Measurements from ENCODE around the gene PTPN1. TPM values are rescaled to one million over a fixed set of nuclear protein-coding genes. Genes with fewer than 3 reads are reported as not detected.
A peak's percentile ranks its signal among the peaks of the same experiment; 100 is the strongest.

Gene PTPN1
- total and polyA plus RNA-seq, 2 donors (not counting 3 experiments of a cell fraction or from before 2014, with no cell fraction given), result 41.1 to 64.3 TPM

DNA sequence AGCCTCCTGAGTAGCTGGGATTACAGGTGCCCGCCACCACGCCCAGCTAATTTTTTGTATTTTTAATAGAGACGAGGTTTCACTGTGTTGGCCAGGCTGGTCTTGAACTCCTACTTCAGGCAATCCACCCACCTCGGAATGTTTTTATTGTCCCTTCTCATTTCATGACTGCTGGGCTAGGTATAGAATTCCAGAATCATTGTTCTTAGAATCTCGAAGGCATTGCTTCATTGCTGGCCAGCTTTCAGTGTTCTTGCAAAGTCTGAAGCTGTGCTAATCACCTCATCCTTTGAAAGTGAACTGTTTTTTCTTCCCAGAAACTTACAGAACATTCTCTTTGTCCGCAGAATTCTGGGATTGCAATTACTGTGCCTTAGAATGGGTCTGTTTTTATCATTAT, 49.0 kb downstream of the PTPN1 start:
- Histone ChIP-seq H3K27me3 (ENCODE audit: control insufficient read depth in 2 of 2, insufficient read depth in 2 of 2, low read length in 2 of 2) (no peaks in the 10 kb centered on the region), H4K20me1 (replicated peaks; ENCODE audit: control insufficient read depth, extremely low read depth, insufficient read depth, low read length) (no peaks in the 10 kb centered on the region), H3K4me1 (ENCODE audit: control insufficient read depth, extremely low read depth, insufficient read depth, low read length) (peaks cover 47% of the 10 kb centered on the region), H3K9ac (replicated peaks; ENCODE audit: extremely low read depth, insufficient read depth, low read length) (no peak overlapping the region), H3K79me2 (ENCODE audit: control insufficient read depth, insufficient read depth, low read length) (peaks cover 64% of the 10 kb centered on the region), H3K9me3 (replicated peaks; ENCODE audit: control insufficient read depth, insufficient read depth, low read length) (no peaks in the 10 kb centered on the region), H3K27ac (ENCODE audit: insufficient read depth, low read depth, low read length) (peak overlapping the region; percentile 56), H3K36me3 (ENCODE audit: control insufficient read depth in 2 of 2, extremely low read depth in 1 of 2, insufficient read depth in 2 of 2, low read length in 2 of 2) (peaks cover 5 to 7% of the 10 kb centered on the region in 2 experiments), H3K4me3 (replicated peaks in 1 of 3; ENCODE audit: insufficient read depth in 1 of 3, low read depth in 1 of 3, low read length in 3 of 3) (no peak overlapping the region), H3K4me2 (ENCODE audit: insufficient read depth, low read length) (no peak overlapping the region), H3K9me1 (replicated peaks; ENCODE audit: control insufficient read depth, extremely low read depth, insufficient read depth, low read length) (no peaks in the 10 kb centered on the region), H2AFZ (ENCODE audit: low read depth, low read length) (no peak overlapping the region)
- POLR2A ChIA-PET, result no interaction called here
- DNase-seq (ENCODE audit: low read depth, low spot score) (no peak), FAIRE-seq (no peak)
- BruUV-seq (replicated peaks), result no TSS peak
- CTCF ChIA-PET, result interaction anchor here (1.9 to 11.7 kb wide), 2 partner anchors 18 to 45 kb away, joined by 10 to 99 read pairs; no protein-coding TSS in a partner anchor
- dilution Hi-C loops (cut with MboI; ENCODE audit: extremely low pct_ligation_motif_present, low sequenced_read_pairs) (no loop called here), intact Hi-C loops (cut with micrococcal nuclease) (no loop called here)
- TF ChIP-seq GATA2 (IDR thresholded peaks at IDR 0.05; ENCODE audit: insufficient read depth, insufficient read length, low read depth, low read length), result no peak
- TF ChIP-seq MAX (IDR thresholded peaks at IDR 0.05; ENCODE audit: insufficient read depth, insufficient read length), result no peak
- no peak for TF ChIP-seq EZH2 (IDR thresholded peaks at IDR 0.05; ENCODE audit: borderline replicate concordance, low read depth, low read length, severe bottlenecking)
- no peak for TF ChIP-seq JUN (IDR thresholded peaks at IDR 0.05; ENCODE audit: borderline replicate concordance, insufficient read depth, insufficient read length, low read depth)
- TF ChIP-seq, protein P1, sequence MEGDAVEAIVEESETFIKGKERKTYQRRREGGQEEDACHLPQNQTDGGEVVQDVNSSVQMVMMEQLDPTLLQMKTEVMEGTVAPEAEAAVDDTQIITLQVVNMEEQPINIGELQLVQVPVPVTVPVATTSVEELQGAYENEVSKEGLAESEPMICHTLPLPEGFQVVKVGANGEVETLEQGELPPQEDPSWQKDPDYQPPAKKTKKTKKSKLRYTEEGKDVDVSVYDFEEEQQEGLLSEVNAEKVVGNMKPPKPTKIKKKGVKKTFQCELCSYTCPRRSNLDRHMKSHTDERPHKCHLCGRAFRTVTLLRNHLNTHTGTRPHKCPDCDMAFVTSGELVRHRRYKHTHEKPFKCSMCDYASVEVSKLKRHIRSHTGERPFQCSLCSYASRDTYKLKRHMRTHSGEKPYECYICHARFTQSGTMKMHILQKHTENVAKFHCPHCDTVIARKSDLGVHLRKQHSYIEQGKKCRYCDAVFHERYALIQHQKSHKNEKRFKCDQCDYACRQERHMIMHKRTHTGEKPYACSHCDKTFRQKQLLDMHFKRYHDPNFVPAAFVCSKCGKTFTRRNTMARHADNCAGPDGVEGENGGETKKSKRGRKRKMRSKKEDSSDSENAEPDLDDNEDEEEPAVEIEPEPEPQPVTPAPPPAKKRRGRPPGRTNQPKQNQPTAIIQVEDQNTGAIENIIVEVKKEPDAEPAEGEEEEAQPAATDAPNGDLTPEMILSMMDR (IDR thresholded peaks at IDR 0.05; ENCODE audit: extremely low read depth in 1 of 2, insufficient read depth in 1 of 2, low read depth in 1 of 2, low read length in 2 of 2), result no peak
- no peak for TF ChIP-seq POLR2AphosphoS5 (IDR thresholded peaks at IDR 0.05; ENCODE audit: insufficient read depth, low read depth, low read length)
- no peak for TF ChIP-seq FOS (IDR thresholded peaks at IDR 0.05; ENCODE audit: borderline replicate concordance, insufficient read depth, low read length)
- TF ChIP-seq POLR2A (IDR thresholded peaks at IDR 0.05; ENCODE audit: low read depth, low read length), result no peak
- TF ChIP-seq MYC (IDR thresholded peaks at IDR 0.05; ENCODE audit: low read depth, low read length), result no peak

Data from endothelial cell of umbilical vein (primary cell).